GM19455 (cell line): ENCODE results near the gene ZNF354B.
"Not testable (repeated sequence)": the region's sequence is repeated elsewhere in the genome, so short reads cannot be mapped to it uniquely, and the experiment has no call there.

Source experiments
- ATAC-seq: cut with Tn5 transposase; IDR thresholded peaks from one replicate; pipeline ENCODE4 v1.9.1; 2021; ENCODE audit not compliant: unreplicated experiment

Gene ZNF354B

DNA sequence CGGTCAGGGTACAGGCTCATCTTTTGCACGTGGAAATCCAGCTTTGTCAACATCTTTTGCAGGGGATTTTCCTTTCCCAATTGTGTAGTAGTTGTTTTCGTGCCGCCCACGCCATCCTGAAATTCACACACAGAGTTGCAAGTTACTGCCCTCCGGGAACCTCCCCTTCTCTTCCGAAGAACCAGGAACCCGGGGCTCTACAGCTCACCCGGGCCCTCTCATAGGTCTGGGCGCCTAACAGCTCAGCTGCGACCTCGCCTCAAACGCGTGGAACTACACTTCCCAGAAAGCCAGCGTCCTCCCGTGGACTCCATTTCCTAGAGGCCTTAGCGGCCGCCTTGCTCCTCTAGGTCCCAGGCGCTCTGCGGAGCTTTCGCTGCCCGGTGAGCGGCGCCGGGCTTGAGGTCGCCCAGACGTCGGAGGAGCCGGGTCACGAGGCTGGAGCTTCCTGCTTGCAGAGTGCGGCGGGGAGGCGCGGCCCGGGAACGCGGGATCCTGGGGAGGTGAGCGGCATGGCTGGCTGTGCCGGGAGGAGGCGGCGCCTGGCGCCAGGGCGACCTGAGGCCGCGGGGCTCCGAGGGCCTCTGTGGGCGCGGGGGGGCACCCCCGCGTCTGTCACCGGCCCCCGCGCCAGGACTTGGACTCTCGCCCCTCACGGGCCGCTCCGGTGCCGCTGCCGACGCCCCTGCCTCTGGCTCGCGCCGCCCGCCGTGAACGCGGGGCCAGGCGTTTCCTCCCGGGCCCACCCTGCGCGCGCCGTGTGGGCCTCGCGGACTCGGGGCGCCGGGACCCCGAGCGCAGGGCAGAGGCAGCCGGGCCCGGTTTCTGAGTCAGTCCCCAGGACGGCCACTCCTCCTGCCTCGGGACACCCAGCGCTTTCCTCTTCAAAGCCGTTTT lies at the start of gene ZNF354B:
Gene ZNF354B (plus strand): TSS at position 329 of the 897 bp plus-strand sequence. CDS start 1,095 bp downstream, outside the sequence.
- peak; percentile 99 for ATAC-seq

DNA sequence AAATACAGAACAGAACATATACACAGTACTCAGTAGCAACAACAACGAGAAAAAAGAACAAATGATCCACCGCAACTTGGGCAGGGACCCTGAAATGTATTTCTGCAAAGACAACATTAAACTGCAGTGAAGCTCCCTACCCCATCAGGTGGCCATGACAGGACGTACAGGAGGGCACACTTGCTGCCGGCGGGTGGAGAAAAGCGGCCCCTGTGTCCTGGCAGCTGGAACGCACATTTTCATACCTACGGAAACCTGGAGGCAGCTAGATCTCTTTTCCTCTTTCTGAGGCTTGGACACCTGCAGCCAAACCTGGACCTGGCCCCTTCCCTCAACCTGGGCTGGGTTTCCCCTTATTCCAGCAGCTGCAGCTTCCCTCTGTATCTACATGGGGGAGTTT lies 42.2 kb upstream of the ZNF354B start:
- no peak for ATAC-seq

DNA sequence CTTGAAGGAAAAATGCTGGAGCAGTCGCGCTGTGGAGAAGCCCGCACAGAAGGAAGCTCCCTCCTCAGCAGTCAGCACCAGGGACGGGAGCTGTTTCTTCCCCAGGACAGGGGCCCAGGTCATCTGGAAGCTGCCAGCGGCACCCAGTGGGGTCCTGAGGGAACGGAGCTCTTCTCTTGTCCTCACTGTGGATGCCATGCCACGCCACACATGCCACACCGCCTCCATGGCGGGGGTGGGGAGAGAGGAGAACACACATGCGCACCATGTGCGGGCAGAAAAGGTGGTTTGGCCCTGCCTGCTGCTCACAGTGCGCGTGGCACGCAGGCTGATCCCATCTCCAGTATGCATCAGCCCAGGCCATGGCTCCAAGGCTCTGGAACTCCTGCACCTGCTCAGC lies 41.7 kb upstream of the ZNF354B start:
- no peak for ATAC-seq

DNA sequence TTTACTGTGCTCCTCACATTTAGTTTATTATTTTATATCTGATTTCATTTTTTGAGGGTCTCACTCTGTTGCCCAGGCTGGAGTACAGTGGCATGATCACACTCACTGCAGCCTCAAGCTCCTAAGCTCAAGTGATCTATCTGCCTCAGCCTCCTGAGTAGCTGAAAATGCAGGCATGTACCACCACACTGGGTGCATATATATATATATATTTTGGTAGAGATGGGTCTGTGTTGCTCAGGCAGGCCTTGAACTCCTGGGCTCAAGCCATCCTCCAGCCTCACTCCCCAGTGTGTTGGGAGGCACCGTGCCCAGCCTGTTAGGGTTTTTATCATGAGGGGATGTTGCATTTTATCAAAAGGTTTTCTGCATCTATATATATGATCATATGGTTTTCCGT lies 39.8 kb upstream of the ZNF354B start:
- no peak for ATAC-seq

- ATAC-seq = no peak
Observed at GRCh38 chr5:178825444-178825843, 34.3 kb upstream of the ZNF354B start.

DNA sequence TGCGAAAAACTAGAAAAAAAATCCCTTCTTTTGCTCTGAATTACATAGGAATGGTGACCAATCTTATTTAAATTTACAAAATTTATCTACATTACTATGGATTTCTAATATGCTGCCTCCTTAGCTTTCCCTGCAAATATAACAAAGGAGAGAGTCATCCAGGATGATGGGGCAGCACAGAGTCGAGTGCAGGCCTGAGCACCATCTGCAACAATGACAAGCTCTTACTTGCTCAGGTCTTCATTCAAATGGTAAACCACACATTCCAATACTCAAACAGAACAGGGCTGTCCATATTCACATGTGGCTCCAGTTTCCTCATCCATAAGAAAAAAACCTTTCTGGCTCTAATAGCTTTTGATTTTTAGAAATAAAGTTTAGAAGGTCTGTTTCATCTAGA lies 33.5 kb upstream of the ZNF354B start:
- ATAC-seq = no peak

DNA sequence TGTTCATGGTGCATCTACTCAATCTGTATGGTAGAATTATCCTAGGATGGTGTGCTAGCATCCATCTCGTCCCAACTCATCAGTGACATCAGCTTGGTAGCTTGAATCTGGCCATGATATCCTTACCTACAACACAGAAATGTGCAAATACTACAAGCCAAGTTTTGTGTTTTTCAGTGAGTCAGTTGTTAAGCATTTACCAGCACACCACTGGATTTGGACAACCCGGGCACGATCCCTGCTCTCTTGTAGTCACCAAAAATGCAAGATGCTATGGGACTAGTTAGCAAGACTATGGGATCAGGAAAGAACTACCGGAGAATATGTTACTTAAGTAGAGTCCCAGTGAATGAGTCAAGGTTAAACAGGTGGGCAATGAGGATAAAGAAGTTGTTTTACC lies 32.1 kb upstream of the ZNF354B start:
- no peak for ATAC-seq

GRCh38 chr5:178831049-178831448 lies 28.7 kb upstream of the ZNF354B start:
- ATAC-seq = no peak

DNA sequence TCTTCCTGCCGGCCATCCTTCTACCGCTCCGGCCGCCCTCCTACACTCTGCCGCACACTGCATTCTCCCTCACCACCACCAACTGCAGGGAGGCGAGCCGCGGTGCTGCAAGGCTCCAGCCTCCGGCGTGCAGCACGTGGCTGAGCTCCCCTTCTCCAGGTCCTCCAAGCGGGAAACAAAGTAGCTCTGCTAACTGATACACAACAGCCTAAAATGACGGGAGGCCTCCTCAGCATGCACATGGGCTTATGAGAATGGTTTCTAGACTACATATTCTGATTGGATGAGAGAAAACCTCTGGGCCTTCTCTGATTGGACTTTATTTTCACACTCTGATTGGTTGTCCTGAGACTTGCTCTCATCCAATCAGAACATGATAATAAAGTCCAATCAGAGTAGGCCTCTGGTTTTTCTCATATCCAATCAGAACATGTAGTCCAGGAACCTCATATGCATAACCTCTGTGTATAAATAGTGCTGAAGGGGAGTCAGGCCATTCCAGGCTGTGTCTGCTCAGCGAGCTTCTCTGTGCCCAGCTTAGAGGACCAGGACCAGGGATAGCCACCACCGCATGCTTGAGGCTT lies 27.0 kb upstream of the ZNF354B start:
- no peak for ATAC-seq

- ATAC-seq = no peak
Observed at GRCh38 chr5:178836628-178837027, 23.1 kb upstream of the ZNF354B start.

DNA sequence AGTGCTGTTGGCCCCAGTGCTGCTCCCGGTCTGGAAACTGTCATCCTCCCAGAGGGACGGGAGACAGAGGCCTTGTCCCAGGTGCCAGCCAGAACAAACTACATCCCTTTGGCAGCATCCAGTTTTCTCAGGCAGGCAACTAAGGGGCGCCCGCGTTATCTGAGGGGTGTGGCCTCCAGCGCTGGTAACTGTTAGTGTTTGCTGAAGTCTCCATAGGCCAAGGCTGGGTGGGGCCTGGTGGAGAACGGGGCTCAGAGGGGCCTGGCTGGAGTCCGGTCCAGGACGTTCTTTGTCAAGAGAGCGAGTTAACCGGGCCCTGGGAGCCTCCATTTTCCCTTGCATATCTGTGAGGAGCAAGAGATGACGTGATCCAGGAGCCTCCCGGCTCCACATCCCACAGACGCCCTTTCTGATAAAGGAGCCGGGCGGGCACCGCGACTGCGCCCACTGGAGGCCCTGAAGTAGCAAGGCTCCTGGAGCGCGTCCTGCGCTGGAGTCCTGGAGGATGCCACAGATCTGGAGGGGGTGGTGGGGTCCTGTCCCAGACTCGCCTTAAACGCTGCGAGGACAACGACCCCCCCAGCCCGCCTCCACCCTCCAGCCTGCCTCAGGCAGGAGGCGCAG lies 20.9 kb upstream of the ZNF354B start:
- not testable (repeated sequence) for ATAC-seq

DNA sequence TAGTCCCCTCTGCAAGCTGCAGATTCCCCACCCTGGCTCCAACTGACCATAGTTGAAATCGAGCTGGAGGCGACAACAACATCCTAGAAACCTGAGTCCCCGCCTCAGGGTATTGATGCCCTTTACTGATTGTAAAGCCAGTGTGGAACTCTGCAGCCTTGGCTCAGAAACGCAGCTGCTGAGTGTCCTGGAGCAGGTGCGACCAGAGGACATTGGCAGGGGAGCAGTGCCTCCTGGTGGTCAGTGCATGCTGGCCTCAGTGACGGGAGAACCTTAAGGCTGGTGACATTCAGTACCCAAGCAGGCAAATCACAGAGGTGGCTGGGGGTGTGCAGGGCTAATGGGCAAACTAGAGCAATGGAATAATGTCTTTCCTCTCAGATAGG lies 20.4 kb upstream of the ZNF354B start:
- no peak for ATAC-seq

GRCh38 chr5:178840399-178840798 lies 19.4 kb upstream of the ZNF354B start:
- ATAC-seq = not testable (repeated sequence)

DNA sequence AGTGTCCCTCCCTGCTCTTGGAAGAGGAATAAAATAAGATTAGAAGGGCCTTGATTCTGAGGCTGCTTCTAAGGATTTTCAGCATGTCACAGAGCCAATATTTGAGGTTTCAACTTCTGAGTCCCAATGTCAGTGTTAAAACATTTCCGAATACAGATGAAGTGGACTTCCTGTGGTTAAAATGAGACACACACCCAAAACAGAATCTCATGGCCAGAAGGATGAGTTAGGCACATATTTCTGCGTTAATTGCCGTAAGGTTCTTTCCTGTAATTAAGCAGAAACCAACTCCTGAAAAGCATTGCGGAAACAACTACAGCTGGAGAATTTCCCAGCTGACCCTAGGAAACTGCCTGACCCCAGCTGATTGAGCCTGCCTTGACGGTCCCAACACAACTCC lies 10.4 kb upstream of the ZNF354B start:
- no peak for ATAC-seq

DNA sequence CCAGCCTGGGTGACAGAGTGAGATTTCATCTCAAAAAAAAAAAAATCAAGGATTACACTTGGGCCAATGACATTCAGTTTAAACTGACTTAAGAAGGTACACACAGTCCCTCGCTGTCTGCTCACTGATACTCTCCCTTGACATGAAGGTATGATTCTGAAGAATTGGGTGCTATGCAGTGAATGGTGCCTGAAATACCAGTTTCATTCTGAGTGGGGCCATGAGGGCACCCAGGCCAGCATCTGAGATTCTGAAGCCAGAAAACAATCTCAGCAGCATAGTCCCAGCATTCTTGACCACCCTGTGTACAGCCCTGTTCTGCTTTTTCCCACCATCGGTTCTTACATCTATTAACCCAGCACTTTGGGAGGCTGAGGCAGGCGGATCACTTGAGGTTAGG lies 7.8 kb upstream of the ZNF354B start:
- no peak for ATAC-seq

DNA sequence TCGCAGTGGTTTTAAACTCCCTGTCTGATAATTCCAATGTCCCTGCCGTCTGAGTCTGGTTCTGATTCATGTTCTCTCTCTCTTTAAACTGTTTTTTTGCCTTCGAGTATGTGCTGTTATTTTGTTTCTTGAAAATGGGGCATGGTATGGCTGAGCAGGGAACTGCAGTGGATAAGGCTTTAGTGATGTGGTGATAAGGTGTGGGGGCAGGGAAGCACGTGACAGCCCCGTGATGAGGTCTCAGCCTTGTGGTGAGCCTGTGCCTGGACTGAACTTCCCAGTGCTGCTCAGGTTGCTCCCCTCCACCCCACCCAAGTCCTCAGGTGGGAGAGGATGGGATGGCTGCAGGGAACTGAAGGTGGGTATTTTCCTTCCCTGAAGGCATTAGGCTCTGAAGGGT lies 5.5 kb upstream of the ZNF354B start:
- no peak for ATAC-seq

DNA sequence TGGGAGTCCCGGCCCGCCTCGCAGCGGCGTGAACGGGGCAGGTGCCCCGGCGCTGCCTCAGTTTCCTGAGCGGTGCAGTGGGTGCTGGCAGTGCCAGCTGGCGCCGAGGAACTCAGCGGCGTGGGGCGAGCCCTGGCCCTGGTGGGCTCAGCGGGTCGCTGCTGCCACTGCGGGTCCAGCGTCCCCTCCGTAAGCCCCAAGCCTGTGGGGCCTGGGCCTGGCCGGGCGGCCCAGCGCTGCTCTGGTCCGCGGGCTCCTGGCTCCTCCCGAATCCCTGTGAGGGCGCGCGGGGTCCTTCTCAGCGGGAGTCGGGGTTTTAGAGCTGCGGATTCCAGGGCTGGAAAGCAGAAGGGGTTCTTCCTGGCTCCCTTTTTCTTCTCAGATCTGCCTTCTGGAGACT lies 862 bp downstream of the ZNF354B start:
- ATAC-seq = not testable (repeated sequence)

- no peak for ATAC-seq
Observed at GRCh38 chr5:178861627-178862026, 1.9 kb downstream of the ZNF354B start.

GRCh38 chr5:178866946-178867345 lies 7.2 kb downstream of the ZNF354B start:
- no peak for ATAC-seq

DNA sequence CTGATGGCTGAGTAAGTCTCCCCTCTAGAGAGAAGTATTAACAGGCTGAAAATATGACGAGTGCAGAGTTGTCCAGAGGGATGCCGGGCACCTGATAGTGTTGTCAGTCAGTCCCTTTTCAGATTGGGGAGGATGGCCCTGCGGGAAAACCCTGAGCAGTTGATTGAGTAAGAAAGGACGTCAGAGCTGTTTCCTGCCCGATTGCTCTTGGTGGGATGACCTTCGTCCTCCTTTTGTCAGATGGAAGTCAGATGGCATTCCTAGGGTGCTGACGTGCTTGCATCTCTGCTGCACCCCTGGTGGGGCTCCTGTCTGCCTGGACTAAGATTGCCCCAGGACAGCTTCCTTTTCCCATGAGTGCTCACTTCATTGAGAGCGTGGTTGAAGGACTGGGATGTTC lies 9.8 kb downstream of the ZNF354B start:
- no peak for ATAC-seq

GRCh38 chr5:178870411-178870810 lies 10.7 kb downstream of the ZNF354B start:
- no peak for ATAC-seq

DNA sequence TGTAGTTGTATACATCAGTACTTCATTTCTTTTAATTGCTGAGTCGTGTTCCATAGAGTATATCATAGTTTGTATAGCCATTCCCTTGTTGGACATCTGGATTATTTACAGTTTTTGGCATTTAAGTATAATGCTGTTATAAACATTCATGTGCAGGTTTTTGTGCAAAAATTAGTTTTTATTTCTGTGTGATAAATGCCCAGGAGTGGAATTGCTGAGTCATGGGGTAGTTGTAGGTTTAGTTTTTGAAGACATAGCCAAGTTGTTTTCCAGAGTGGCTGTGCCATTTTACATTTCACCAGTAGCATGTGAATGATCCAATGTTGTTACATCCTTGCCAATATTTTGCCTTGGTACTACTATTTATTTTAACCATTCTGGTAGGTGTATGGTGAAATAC lies 12.5 kb downstream of the ZNF354B start:
- ATAC-seq = no peak
